ENCODE results near the gene PDS5B.

- TF ChIP-seq CTCF (IDR thresholded peaks at IDR 0.05) (no peak), POLR2A (IDR thresholded peaks at IDR 0.05) (no peak)
Observed at GRCh38 chr13:32735859-32736258, 149.6 kb downstream of the PDS5B start.

Data from Peyer's patch (tissue), 4 donors.